ENCODE results near the gene LIG1.

DNA sequence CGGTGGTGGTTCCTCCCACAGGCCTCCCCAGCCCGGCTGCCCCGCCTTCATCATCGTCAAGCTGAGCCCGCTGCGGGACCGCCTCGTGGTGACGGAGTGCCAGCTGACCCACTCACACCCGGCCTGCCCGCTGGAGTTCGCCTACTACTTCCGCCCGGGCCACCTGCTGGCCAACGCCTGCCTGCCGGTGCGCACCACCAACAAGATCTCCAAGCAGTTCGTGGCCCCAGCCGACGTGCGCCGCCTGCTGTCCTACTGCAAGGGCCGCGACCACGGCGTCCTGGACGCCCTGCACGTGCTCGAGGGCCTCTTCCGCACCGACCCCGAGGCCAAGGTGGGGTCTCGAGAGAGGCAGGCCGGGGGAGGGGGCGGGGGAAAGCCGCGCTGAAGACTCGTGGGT lies 12.3 kb upstream of the LIG1 start:
- TF ChIP-seq GATA2 (IDR thresholded peaks at IDR 0.05; ENCODE audit: low read depth, low read length) (no peak), GATA3 (IDR thresholded peaks at IDR 0.05; ENCODE audit: low read depth, low read length) (no peak)
